ENCODE data around the gene ZNF516. TPM values are rescaled to one million over a fixed set of nuclear protein-coding genes. Genes with fewer than 3 reads are reported as not detected.

ZNF516 gene
- total RNA-seq, 4 donors from 2014 or later = 34.4 to 57.3 (median 39.5) TPM

- 77 to 82% methylated on average over 3 of the region's 3 CpGs for WGBS, 2 donors
- peak in 1 of 2 donors; percentile 61 for DNase-seq (ENCODE audit: low spot score in 2 of 2)
- H3K4me3 ChIP-seq (ENCODE audit: low read depth, poor library complexity, severe bottlenecking) = no peak overlapping the region
- TF ChIP-seq, protein P1, sequence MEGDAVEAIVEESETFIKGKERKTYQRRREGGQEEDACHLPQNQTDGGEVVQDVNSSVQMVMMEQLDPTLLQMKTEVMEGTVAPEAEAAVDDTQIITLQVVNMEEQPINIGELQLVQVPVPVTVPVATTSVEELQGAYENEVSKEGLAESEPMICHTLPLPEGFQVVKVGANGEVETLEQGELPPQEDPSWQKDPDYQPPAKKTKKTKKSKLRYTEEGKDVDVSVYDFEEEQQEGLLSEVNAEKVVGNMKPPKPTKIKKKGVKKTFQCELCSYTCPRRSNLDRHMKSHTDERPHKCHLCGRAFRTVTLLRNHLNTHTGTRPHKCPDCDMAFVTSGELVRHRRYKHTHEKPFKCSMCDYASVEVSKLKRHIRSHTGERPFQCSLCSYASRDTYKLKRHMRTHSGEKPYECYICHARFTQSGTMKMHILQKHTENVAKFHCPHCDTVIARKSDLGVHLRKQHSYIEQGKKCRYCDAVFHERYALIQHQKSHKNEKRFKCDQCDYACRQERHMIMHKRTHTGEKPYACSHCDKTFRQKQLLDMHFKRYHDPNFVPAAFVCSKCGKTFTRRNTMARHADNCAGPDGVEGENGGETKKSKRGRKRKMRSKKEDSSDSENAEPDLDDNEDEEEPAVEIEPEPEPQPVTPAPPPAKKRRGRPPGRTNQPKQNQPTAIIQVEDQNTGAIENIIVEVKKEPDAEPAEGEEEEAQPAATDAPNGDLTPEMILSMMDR (IDR thresholded peaks at IDR 0.05) = no peak
- no peak for TF ChIP-seq POLR2A (IDR thresholded peaks at IDR 0.05)
- intact Hi-C loops (cut with DNase I; ENCODE audit: low total_unique reads) = no loop called here
Observed at GRCh38 chr18:76377359-76377756, 117.7 kb downstream of the ZNF516 start.

GRCh38 chr18:76376668-76377358 is 118.2 kb downstream of the ZNF516 start:
- H3K4me3 ChIP-seq (ENCODE audit: low read depth, poor library complexity, severe bottlenecking) = no peak overlapping the region
- 83 to 89% methylated on average over 27 of the region's 27 CpGs for WGBS, 2 donors
- intact Hi-C loops (cut with DNase I; ENCODE audit: low total_unique reads) = no loop called here
- TF ChIP-seq, protein P1 (IDR thresholded peaks at IDR 0.05) = no peak
- TF ChIP-seq POLR2A (IDR thresholded peaks at IDR 0.05) = no peak
- DNase-seq (ENCODE audit: low spot score in 2 of 2) = peak in 1 of 2 donors; percentile 76

GRCh38 chr18:76376225-76376624 is 118.8 kb downstream of the ZNF516 start:
- no peak overlapping the region for H3K4me3 ChIP-seq (ENCODE audit: low read depth, poor library complexity, severe bottlenecking)
- WGBS, 2 donors = 98 to 100% methylated on average over 2 of the region's 2 CpGs
- TF ChIP-seq POLR2A (IDR thresholded peaks at IDR 0.05) = no peak
- TF ChIP-seq, protein P1 (IDR thresholded peaks at IDR 0.05) = no peak
- intact Hi-C loops (cut with DNase I; ENCODE audit: low total_unique reads) = no loop called here
- no peak for DNase-seq (ENCODE audit: low spot score in 2 of 2)

DNA sequence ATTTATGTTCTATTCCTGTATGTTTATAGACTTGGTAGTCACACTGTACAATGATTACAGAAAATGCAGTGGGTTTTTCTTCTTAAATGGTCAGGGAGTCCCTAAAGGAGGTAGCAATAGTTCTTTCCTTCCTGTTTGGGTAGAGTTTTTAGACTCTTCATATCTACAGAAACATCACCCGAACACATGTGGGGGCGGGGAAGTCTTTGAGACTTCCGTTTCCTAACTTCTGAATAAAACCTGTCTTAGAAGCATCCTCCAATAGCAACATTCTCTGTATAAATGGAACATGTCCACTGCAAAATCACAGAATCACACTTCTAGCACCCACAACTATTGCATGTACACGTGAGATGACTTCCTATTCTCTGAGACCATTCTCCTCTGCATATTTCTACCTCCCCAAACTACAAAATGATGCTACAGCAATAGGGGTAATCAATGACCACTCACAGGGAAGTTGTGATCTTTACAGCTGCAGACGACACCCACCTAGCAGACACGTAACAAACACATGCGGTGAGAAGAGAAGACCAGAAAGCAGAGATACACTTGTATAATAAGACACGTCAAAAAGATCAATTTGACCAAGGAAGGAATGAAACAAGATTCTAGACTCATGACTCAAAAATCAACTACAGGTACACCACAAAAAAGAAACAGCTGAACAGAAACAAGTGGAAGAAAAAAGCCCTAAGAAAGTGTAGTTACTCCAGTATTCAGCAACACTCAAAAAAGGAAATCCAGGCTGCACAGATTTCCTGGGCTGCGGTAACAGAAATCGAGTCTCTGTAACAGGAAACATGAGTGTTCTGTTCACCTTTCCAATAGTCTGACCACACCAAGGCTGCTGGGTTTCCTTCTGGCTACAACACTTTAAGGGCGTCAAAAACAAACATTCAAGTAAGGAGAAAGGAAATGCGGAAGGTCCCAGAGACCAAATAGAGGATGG is 120.4 kb downstream of the ZNF516 start:
- TF ChIP-seq POLR2A (IDR thresholded peaks at IDR 0.05) = no peak
- TF ChIP-seq, protein P1 (IDR thresholded peaks at IDR 0.05) = no peak
- 84 to 86% methylated on average over 12 of the region's 12 CpGs for WGBS, 2 donors
- no peak overlapping the region for H3K4me3 ChIP-seq (ENCODE audit: low read depth, poor library complexity, severe bottlenecking)
- DNase-seq (ENCODE audit: low spot score in 2 of 2) = peak in 1 of 2 donors; percentile 43
- intact Hi-C loops (cut with DNase I; ENCODE audit: low total_unique reads) = no loop called here

DNA sequence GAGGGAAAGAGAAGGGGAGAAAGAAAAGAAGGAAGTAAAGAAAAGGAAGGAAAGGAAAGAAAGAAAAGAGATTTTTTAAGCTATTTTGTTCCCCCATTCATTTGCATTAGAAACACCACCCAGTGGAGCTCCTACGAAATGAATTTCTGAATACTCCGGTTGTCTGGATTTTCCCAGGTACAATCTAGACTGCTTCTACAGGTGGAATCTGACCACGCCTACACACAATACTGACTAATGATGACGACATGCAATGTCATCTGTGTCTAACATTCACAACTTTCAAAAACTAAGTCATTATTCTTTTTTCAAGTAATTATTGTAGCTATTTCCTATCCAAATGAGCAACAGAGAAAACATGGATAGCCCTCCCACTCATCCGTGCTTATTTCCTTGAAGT is 121.7 kb downstream of the ZNF516 start:
- TF ChIP-seq, protein P1 (IDR thresholded peaks at IDR 0.05) = no peak
- TF ChIP-seq POLR2A (IDR thresholded peaks at IDR 0.05) = no peak
- intact Hi-C loops (cut with DNase I; ENCODE audit: low total_unique reads) = no loop called here
- H3K4me3 ChIP-seq (ENCODE audit: low read depth, poor library complexity, severe bottlenecking) = no peak overlapping the region
- DNase-seq (ENCODE audit: low spot score in 2 of 2) = no peak
- WGBS, 2 donors = 84 to 87% methylated on average over 5 of the region's 5 CpGs
